ENCODE data around the gene CALR. TPM values are rescaled to one million over a fixed set of nuclear protein-coding genes. Genes with fewer than 3 reads are reported as not detected.

Gene CALR
- total RNA-seq, 4 donors from 2014 or later, result 171 to 350 (median 229) TPM

DNA sequence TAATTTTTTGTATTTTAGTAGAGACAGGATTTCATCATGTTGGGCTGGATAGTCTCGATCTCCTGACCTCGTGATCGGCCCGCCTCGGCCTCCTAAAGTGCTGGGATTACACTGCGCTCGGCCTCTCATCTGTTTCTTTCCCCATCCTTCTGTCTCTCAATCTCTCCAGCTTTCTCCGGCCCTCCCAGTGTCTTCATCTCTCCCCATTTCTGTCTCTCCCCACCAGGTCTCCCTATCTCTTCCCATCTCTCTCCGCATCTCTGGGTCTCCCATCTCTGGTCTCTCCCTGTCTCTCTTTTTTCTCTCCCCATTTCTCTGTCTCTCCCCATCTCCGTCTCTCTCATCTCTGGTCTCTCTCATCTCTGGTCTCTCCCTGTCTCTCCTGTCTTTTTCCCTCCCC, 44.7 kb downstream of the CALR start:
- no peak for DNase-seq (ENCODE audit: low spot score in 2 of 2)
- WGBS, 2 donors, result 44 to 52% methylated on average over 10 of the region's 10 CpGs
- intact Hi-C loops (cut with DNase I; ENCODE audit: low total_unique reads), result loop anchor here (10.0 kb wide), 1 partner anchor 82 kb away; no protein-coding TSS in a partner anchor
- H3K4me3 ChIP-seq (ENCODE audit: low read depth, poor library complexity, severe bottlenecking), result no peak overlapping the region
- TF ChIP-seq CTCF (IDR thresholded peaks at IDR 0.05) (no peak), POLR2A (IDR thresholded peaks at IDR 0.05) (no peak)

GRCh38 chr19:12983542-12984142, 45.2 kb downstream of the CALR start:
- TF ChIP-seq POLR2A (IDR thresholded peaks at IDR 0.05) (no peak), CTCF (IDR thresholded peaks at IDR 0.05) (peak in 1 of 3 donors; percentile 70)
- WGBS, 2 donors, result 10 to 13% methylated on average over 37 to 43 of the region's 51 CpGs
- H3K4me3 ChIP-seq (ENCODE audit: low read depth, poor library complexity, severe bottlenecking), result no peak overlapping the region
- intact Hi-C loops (cut with DNase I; ENCODE audit: low total_unique reads), result loop anchor here (10.0 kb wide), 1 partner anchor 81 kb away; no protein-coding TSS in a partner anchor
- DNase-seq (ENCODE audit: low spot score in 2 of 2), result no peak

DNA sequence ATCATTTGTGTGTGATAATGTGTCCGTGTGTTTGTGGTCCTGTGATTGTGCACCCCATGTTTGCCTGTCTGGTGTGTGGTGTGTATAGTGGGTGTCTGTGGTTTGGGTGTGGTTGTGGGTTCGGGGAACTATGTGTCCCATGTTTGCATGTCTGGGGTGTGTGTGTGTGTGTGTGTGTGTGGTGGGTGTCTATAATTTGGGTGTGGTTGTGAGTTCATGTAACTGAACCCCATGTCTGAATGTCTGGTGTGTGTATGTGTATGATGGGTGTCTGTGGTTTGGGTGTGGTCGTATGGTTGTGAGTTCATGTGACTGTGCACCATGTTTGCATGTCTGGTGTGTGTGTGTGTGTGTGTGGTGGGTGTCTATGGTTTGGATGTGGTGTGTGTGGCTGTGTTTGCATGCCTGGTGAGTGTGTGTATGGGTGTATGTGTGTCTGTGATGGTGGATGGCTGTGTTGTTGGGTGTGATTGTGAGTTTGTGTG, 45.8 kb downstream of the CALR start:
- TF ChIP-seq CTCF (IDR thresholded peaks at IDR 0.05) (no peak), POLR2A (IDR thresholded peaks at IDR 0.05) (no peak)
- no peak for DNase-seq (ENCODE audit: low spot score in 2 of 2)
- 59 to 61% methylated on average over 3 of the region's 3 CpGs for WGBS, 2 donors
- no peak overlapping the region for H3K4me3 ChIP-seq (ENCODE audit: low read depth, poor library complexity, severe bottlenecking)
- intact Hi-C loops (cut with DNase I; ENCODE audit: low total_unique reads), result loop anchor here (10.0 kb wide), 1 partner anchor 81 kb away; no protein-coding TSS in a partner anchor

- no peak for DNase-seq (ENCODE audit: low spot score in 2 of 2)
- intact Hi-C loops (cut with DNase I; ENCODE audit: low total_unique reads), result loop anchor here (10.0 kb wide), 1 partner anchor 80 kb away; no protein-coding TSS in a partner anchor
- whole genome bisulfite sequencing, 2 donors, result 27 to 40% methylated on average over 7 to 8 of the region's 10 CpGs
- no peak for TF ChIP-seq CTCF (IDR thresholded peaks at IDR 0.05)
- TF ChIP-seq POLR2A (IDR thresholded peaks at IDR 0.05), result no peak
- H3K4me3 ChIP-seq (ENCODE audit: low read depth, poor library complexity, severe bottlenecking), result no peak overlapping the region
Measured at GRCh38 chr19:12984683-12985048, 46.3 kb downstream of the CALR start.

DNA sequence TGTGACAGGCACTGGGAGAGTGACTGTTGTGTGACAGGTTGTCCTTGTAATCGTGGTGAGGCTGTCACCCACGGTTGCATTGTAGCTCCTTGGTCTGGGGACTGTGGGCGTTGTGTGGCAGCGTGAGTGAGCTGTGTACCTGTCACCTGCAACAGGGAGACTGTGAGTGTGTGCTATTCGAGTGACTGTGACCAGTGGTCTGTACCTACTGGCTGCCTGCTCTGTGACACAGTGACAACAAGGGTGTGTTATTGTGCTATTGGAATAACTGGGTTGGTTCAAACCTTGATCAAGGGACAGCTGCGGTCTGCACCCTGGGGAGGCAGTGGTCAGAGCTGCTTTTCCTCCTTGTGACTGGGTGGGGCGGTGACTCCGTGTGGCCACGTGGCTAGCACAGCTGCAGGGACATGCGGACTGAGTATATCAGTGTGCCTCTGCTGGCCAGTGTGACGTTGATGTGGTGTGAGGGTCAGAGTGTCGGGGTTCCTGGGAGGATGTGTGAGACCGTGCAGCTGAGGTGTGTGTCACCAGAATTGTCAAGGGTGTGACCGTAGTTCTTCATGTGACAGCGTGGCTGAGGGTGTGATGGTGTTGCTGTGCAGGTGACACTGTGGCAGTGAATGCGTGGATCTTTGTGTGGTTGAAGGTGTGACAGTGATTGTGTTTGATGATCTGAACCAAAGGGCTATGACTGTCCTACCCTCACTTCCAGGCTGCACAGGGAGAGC, 46.8 kb downstream of the CALR start:
- H3K4me3 ChIP-seq (ENCODE audit: low read depth, poor library complexity, severe bottlenecking), result no peak overlapping the region
- peak; percentile 86 to 95 for DNase-seq (ENCODE audit: low spot score in 2 of 2)
- 49% methylated on average over 13 to 14 of the region's 16 CpGs for WGBS, 2 donors
- TF ChIP-seq CTCF (IDR thresholded peaks at IDR 0.05) (no peak), POLR2A (IDR thresholded peaks at IDR 0.05) (no peak)
- intact Hi-C loops (cut with DNase I; ENCODE audit: low total_unique reads), result loop anchor here (10.0 kb wide), 1 partner anchor 80 kb away; no protein-coding TSS in a partner anchor

All from lower leg skin (tissue), 4 donors.